ENCODE results near the gene VWA2. TPM values are rescaled to one million over a fixed set of nuclear protein-coding genes. Genes with fewer than 3 reads are reported as not detected.

Gene VWA2
- total RNA-seq, 1 experiment from 2014 or later, result not detected

- TF ChIP-seq ZBTB33 (IDR thresholded peaks at IDR 0.05; ENCODE audit: extremely low read depth, insufficient replicate concordance, low read length) (no peak), POLR2AphosphoS5 (IDR thresholded peaks at IDR 0.05; ENCODE audit: low read depth, low read length) (no peak), SIN3A (IDR thresholded peaks at IDR 0.05; ENCODE audit: low read depth) (no peak), RAD21 (IDR thresholded peaks at IDR 0.05; ENCODE audit: low read depth) (no peak), ZFX (IDR thresholded peaks at IDR 0.05) (no peak), CBX3 (IDR thresholded peaks at IDR 0.05; ENCODE audit: low read depth) (no peak), FOSL1 (IDR thresholded peaks at IDR 0.05; ENCODE audit: low read depth) (no peak)
Measured at GRCh38 chr10:114215033-114215432, 24.0 kb upstream of the VWA2 start (continued).

- H3K36me3 ChIP-seq (ENCODE audit: control insufficient read depth in 1 of 2, insufficient read depth in 2 of 2, low read length in 2 of 2), result no peaks in the 10 kb centered on the region
- TF ChIP-seq CEBPB (IDR thresholded peaks at IDR 0.05; ENCODE audit: low read depth) (no peak), SRF (IDR thresholded peaks at IDR 0.05; ENCODE audit: low read depth) (no peak), ATF3 (IDR thresholded peaks at IDR 0.05) (no peak), ZBTB33 (IDR thresholded peaks at IDR 0.05; ENCODE audit: extremely low read depth, insufficient replicate concordance, low read length) (no peak), EGR1 (IDR thresholded peaks at IDR 0.05; ENCODE audit: low read depth) (no peak), SP1 (IDR thresholded peaks at IDR 0.05; ENCODE audit: low read depth) (no peak), ZFX (IDR thresholded peaks at IDR 0.05) (no peak), TCF7L2 (IDR thresholded peaks at IDR 0.05; ENCODE audit: borderline replicate concordance, extremely low read depth, insufficient read depth, insufficient read length) (no peak), FOSL1 (IDR thresholded peaks at IDR 0.05; ENCODE audit: low read depth) (no peak), YY1 (IDR thresholded peaks at IDR 0.05; ENCODE audit: extremely low read depth, insufficient replicate concordance, low read depth, low read length) (no peak), RAD21 (IDR thresholded peaks at IDR 0.05; ENCODE audit: low read depth) (no peak), SIN3A (IDR thresholded peaks at IDR 0.05; ENCODE audit: low read depth) (no peak), REST (IDR thresholded peaks at IDR 0.05; ENCODE audit: low read depth) (no peak), MAX (IDR thresholded peaks at IDR 0.05) (no peak)
Measured at GRCh38 chr10:114220281-114220680, 18.8 kb upstream of the VWA2 start.

More at GRCh38 chr10:114220281-114220680, 18.8 kb upstream of the VWA2 start:
- Histone ChIP-seq H2AFZ (ENCODE audit: low read depth, low read length, poor library complexity, severe bottlenecking) (no peak overlapping the region), H3K4me3 (replicated peaks in 1 of 2; ENCODE audit: low read depth in 1 of 2, low read length in 2 of 2) (no peak overlapping the region), H4K20me1 (ENCODE audit: insufficient read depth) (no peaks in the 10 kb centered on the region; the same call in 1 of the 2 replicates), H3K9me3 (ENCODE audit: control insufficient read depth in 1 of 2, insufficient read depth in 1 of 2, low read depth in 1 of 2, low read length in 2 of 2) (no peaks in the 10 kb centered on the region), H3K27me3 (ENCODE audit: insufficient read depth, low read length) (peaks cover 83% of the 10 kb centered on the region), H3K9me2 (ENCODE audit: insufficient read depth) (no peaks in the 10 kb centered on the region), H3K9ac (ENCODE audit: low read length) (no peak overlapping the region), H3K4me1 (ENCODE audit: control insufficient read depth in 1 of 2, insufficient read depth in 2 of 2, low read length in 2 of 2) (no peaks in the 10 kb centered on the region), H3K4me2 (ENCODE audit: low read length) (no peak overlapping the region), H3K27ac (ENCODE audit: low read depth, low read length) (no peak overlapping the region), H3K79me2 (ENCODE audit: insufficient read depth, low read length) (no peaks in the 10 kb centered on the region)
- ChIA-PET CTCF (no interaction called here), POLR2A (no interaction called here), RAD21 (ENCODE audit: low non-redundant PET in 1 of 2, low total read pairs in 2 of 2, uncharacterized antibody in 2 of 2, unreplicated experiment in 2 of 2) (no interaction called here)
- no TSS peak for BruUV-seq (replicated peaks)
- DNase-seq (ENCODE audit: low read depth, low spot score) (no peak), ATAC-seq (no peak)
- intact Hi-C loops (cut with micrococcal nuclease), result no loop called here

Data from HCT116 (cell line).